Muscle layer of colon (tissue), 2 donors: ENCODE results near the gene PSORS1C2.

ENCODE experiments used
- H3K27ac ChIP-seq: one replicate; pipeline ENCODE4 v1.7.0; 2013; ENCODE audit warnings: low read depth, mild to moderate bottlenecking, low read length, moderate library complexity
- H3K27me3 ChIP-seq, 2 donors: one replicate each; pipeline ENCODE4 v1.7.0; 2013; ENCODE audit warnings: low read length in 2 of 2, mild to moderate bottlenecking in 2 of 2; ENCODE audit not compliant: insufficient read depth in 2 of 2, control insufficient read depth in 1 of 2
- H3K36me3 ChIP-seq: one replicate; pipeline ENCODE4 v1.7.0; 2013; ENCODE audit warnings: mild to moderate bottlenecking, low read length; ENCODE audit not compliant: insufficient read depth
- H3K4me1 ChIP-seq: one replicate; pipeline ENCODE4 v1.7.0; 2013; ENCODE audit warnings: mild to moderate bottlenecking, low read length; ENCODE audit not compliant: insufficient read depth
- H3K4me3 ChIP-seq, 2 donors: one replicate each; pipeline ENCODE4 v1.7.0; 2013; ENCODE audit warnings: low read length in 2 of 2, low read depth in 1 of 2, mild to moderate bottlenecking in 1 of 2, moderate library complexity in 1 of 2
- H3K9ac ChIP-seq: one replicate; pipeline ENCODE4 v1.7.0; 2013; ENCODE audit warnings: low read length
- H3K9me3 ChIP-seq: one replicate; pipeline ENCODE4 v1.7.0; 2013; ENCODE audit warnings: mild to moderate bottlenecking, low read length
- donor health status: abdominal sarcoma.
- donor health status: Adenocarcinoma of cecum.

Gene PSORS1C2

GRCh38 chr6:31149827-31150447, 11.1 kb upstream of the PSORS1C2 start:
- Histone ChIP-seq H3K9ac (no peak overlapping the region), H3K36me3 (peaks cover 11% of the 10 kb centered on the region), H3K27me3 (no peaks in the 10 kb centered on the region), H3K27ac (no peak overlapping the region), H3K9me3 (no peaks in the 10 kb centered on the region), H3K4me3 (no peak overlapping the region), H3K4me1 (no peaks in the 10 kb centered on the region)

GRCh38 chr6:31145386-31145785, 6.5 kb upstream of the PSORS1C2 start:
- H3K27me3 ChIP-seq = no peaks in the 10 kb centered on the region
- no peak overlapping the region for H3K9ac ChIP-seq
- H3K27ac ChIP-seq = no peak overlapping the region
- H3K4me3 ChIP-seq = no peak overlapping the region
- H3K9me3 ChIP-seq = no peaks in the 10 kb centered on the region
- peaks cover 5% of the 10 kb centered on the region for H3K4me1 ChIP-seq
- H3K36me3 ChIP-seq = no peaks in the 10 kb centered on the region

- H3K36me3 ChIP-seq = no peaks in the 10 kb centered on the region
- no peak overlapping the region for H3K27ac ChIP-seq
- H3K9me3 ChIP-seq = no peaks in the 10 kb centered on the region
- no peak overlapping the region for H3K4me3 ChIP-seq
- H3K4me1 ChIP-seq = peaks cover 5% of the 10 kb centered on the region
- no peak overlapping the region for H3K9ac ChIP-seq
- H3K27me3 ChIP-seq = no peaks in the 10 kb centered on the region
Observed at GRCh38 chr6:31144970-31145340, 6.1 kb upstream of the PSORS1C2 start.

GRCh38 chr6:31144296-31144969, 5.6 kb upstream of the PSORS1C2 start:
- H3K27ac ChIP-seq = no peak overlapping the region
- H3K9me3 ChIP-seq = no peaks in the 10 kb centered on the region
- H3K4me1 ChIP-seq = peaks cover 5% of the 10 kb centered on the region
- H3K9ac ChIP-seq = no peak overlapping the region
- H3K36me3 ChIP-seq = no peaks in the 10 kb centered on the region
- no peak overlapping the region for H3K4me3 ChIP-seq
- H3K27me3 ChIP-seq = no peaks in the 10 kb centered on the region

- no peak overlapping the region for H3K9ac ChIP-seq
- no peak overlapping the region for H3K27ac ChIP-seq
- H3K4me3 ChIP-seq = no peak overlapping the region
Observed at GRCh38 chr6:31143148-31143547, 4.3 kb upstream of the PSORS1C2 start.

GRCh38 chr6:31142361-31142761, 3.5 kb upstream of the PSORS1C2 start:
- H3K4me3 ChIP-seq = no peak overlapping the region
- no peak overlapping the region for H3K27ac ChIP-seq
- H3K9me3 ChIP-seq = no peaks in the 10 kb centered on the region
- no peaks in the 10 kb centered on the region for H3K27me3 ChIP-seq
- no peak overlapping the region for H3K9ac ChIP-seq
- H3K4me1 ChIP-seq = peaks cover 9% of the 10 kb centered on the region
- no peaks in the 10 kb centered on the region for H3K36me3 ChIP-seq

More at GRCh38 chr6:31143148-31143547, 4.3 kb upstream of the PSORS1C2 start:
- Histone ChIP-seq H3K27me3 (no peaks in the 10 kb centered on the region), H3K9me3 (no peaks in the 10 kb centered on the region), H3K4me1 (peaks cover 5% of the 10 kb centered on the region), H3K36me3 (no peaks in the 10 kb centered on the region)

- peaks cover 9% of the 10 kb centered on the region for H3K4me1 ChIP-seq
Observed at GRCh38 chr6:31140643-31141042, 1.8 kb upstream of the PSORS1C2 start.

GRCh38 chr6:31139599-31139998, 733 bp upstream of the PSORS1C2 start:
- Histone ChIP-seq H3K27me3 (no peaks in the 10 kb centered on the region), H3K36me3 (no peaks in the 10 kb centered on the region), H3K4me3 (no peak overlapping the region), H3K27ac (no peak overlapping the region), H3K9me3 (no peaks in the 10 kb centered on the region), H3K9ac (no peak overlapping the region), H3K4me1 (peaks cover 9% of the 10 kb centered on the region)

More at GRCh38 chr6:31140643-31141042, 1.8 kb upstream of the PSORS1C2 start:
- Histone ChIP-seq H3K4me3 (no peak overlapping the region), H3K9me3 (no peaks in the 10 kb centered on the region), H3K36me3 (no peaks in the 10 kb centered on the region), H3K27me3 (no peaks in the 10 kb centered on the region), H3K9ac (no peak overlapping the region), H3K27ac (no peak overlapping the region)

- no peaks in the 10 kb centered on the region for H3K9me3 ChIP-seq
- H3K4me1 ChIP-seq = peaks cover 4% of the 10 kb centered on the region
- H3K9ac ChIP-seq = no peak overlapping the region
- no peak overlapping the region for H3K4me3 ChIP-seq
- H3K36me3 ChIP-seq = no peaks in the 10 kb centered on the region
- no peak overlapping the region for H3K27ac ChIP-seq
- no peaks in the 10 kb centered on the region for H3K27me3 ChIP-seq
Observed at GRCh38 chr6:31135710-31136109, 3.2 kb downstream of the PSORS1C2 start.

- no peaks in the 10 kb centered on the region for H3K36me3 ChIP-seq
- H3K27ac ChIP-seq = no peak overlapping the region
- no peak overlapping the region for H3K4me3 ChIP-seq
- no peaks in the 10 kb centered on the region for H3K9me3 ChIP-seq
- H3K9ac ChIP-seq = no peak overlapping the region
- no peaks in the 10 kb centered on the region for H3K27me3 ChIP-seq
- peaks cover 4% of the 10 kb centered on the region for H3K4me1 ChIP-seq
Observed at GRCh38 chr6:31132806-31133205, 6.1 kb downstream of the PSORS1C2 start.

GRCh38 chr6:31131595-31131994, 7.3 kb downstream of the PSORS1C2 start:
- no peak overlapping the region for H3K27ac ChIP-seq
- no peaks in the 10 kb centered on the region for H3K27me3 ChIP-seq
- peaks cover 3% of the 10 kb centered on the region for H3K4me1 ChIP-seq
- no peaks in the 10 kb centered on the region for H3K36me3 ChIP-seq
- no peaks in the 10 kb centered on the region for H3K9me3 ChIP-seq
- no peak overlapping the region for H3K4me3 ChIP-seq
- no peak overlapping the region for H3K9ac ChIP-seq

GRCh38 chr6:31130751-31131150, 8.1 kb downstream of the PSORS1C2 start:
- Histone ChIP-seq H3K4me3 (no peak overlapping the region), H3K4me1 (peaks cover 3% of the 10 kb centered on the region)

More at GRCh38 chr6:31130751-31131150, 8.1 kb downstream of the PSORS1C2 start:
- Histone ChIP-seq H3K27me3 (no peaks in the 10 kb centered on the region), H3K9ac (no peak overlapping the region), H3K9me3 (no peaks in the 10 kb centered on the region), H3K36me3 (no peaks in the 10 kb centered on the region), H3K27ac (no peak overlapping the region)
